Lower lobe of right lung (tissue), 2 donors: ENCODE measurements around the gene TWNK. TPM values are rescaled to one million over a fixed set of nuclear protein-coding genes. Genes with fewer than 3 reads are reported as not detected.

Experiments
- ATAC-seq, 2 donors: fragments of 200-7000 bp; cut with Tn5 transposase; one replicate each; pipeline ENCODE4 v1.9.1; 2020 to 2022; ENCODE audit warnings: mild to moderate bottlenecking in 2 of 2, moderate library complexity in 2 of 2
- DNase-seq: peaks from one replicate; pipeline ENCODE4 v3.0.0-alpha.2; 2020
- H3K27ac ChIP-seq: fragments of 200-600 bp; one replicate; pipeline ENCODE4 v1.8.0; 2022
- H3K27me3 ChIP-seq: fragments of 200-600 bp; one replicate; pipeline ENCODE4 v1.8.0; 2022; ENCODE audit warnings: low read depth
- H3K36me3 ChIP-seq: fragments of 200-600 bp; one replicate; pipeline ENCODE4 v1.8.0; 2022; ENCODE audit warnings: mild to moderate bottlenecking
- H3K4me1 ChIP-seq: fragments of 200-600 bp; one replicate; pipeline ENCODE4 v1.8.0; 2022
- H3K4me3 ChIP-seq: fragments of 200-600 bp; one replicate; pipeline ENCODE4 v1.8.0; 2022; ENCODE audit warnings: mild to moderate bottlenecking
- H3K9me3 ChIP-seq: fragments of 200-600 bp; one replicate; pipeline ENCODE4 v1.8.0; 2022
- CTCF ChIP-seq: fragments of 200-600 bp; IDR thresholded peaks from one replicate; pipeline ENCODE4 v1.8.0; 2022; ENCODE audit warnings: antibody characterized with exemption, mild to moderate bottlenecking
- intact Hi-C: fragments of 100-400 bp; cut with DNase I; formaldehyde crosslinking; loops from one replicate; pipeline ENCODE4 v1.11.0; 2022
- total RNA-seq: library from RNA; stranded (reverse); fragmentation: NEBNext Ultra II Directional; extraction: Animal tissue kit (Norgen Biotek cat#: 25700); gene quantifications from one replicate; pipeline ENCODE4 v1.2.1, GENCODE V29; 2021
- donor health status: DM: no; HTN: yes; CAD: no; lungs with severe emphysema.

The TWNK gene
- total RNA-seq, 1 donor from 2014 or later = 5.8 TPM

GRCh38 chr10:100948916-100949315, 38.4 kb upstream of the TWNK start:
- intact Hi-C loops = no loop called here
- Histone ChIP-seq H3K27ac (no peak overlapping the region), H3K4me3 (no peak overlapping the region), H3K4me1 (no peaks in the 10 kb centered on the region), H3K36me3 (peaks cover 100% of the 10 kb centered on the region), H3K9me3 (no peaks in the 10 kb centered on the region), H3K27me3 (no peaks in the 10 kb centered on the region)
- ATAC-seq = no peak
- no peak for DNase-seq
- no peak for TF ChIP-seq CTCF

- Histone ChIP-seq H3K4me1 (no peaks in the 10 kb centered on the region), H3K27ac (no peak overlapping the region), H3K4me3 (no peak overlapping the region), H3K27me3 (no peaks in the 10 kb centered on the region), H3K9me3 (no peaks in the 10 kb centered on the region), H3K36me3 (peaks cover 82% of the 10 kb centered on the region)
- ATAC-seq (no peak), DNase-seq (no peak)
- TF ChIP-seq CTCF = no peak
- intact Hi-C loops = no loop called here
These were observed 27.1 kb upstream of the TWNK start for GRCh38 chr10:100960251-100960650.

GRCh38 chr10:100962351-100963080, 24.8 kb upstream of the TWNK start:
- no peak for TF ChIP-seq CTCF
- Histone ChIP-seq H3K4me1 (no peaks in the 10 kb centered on the region), H3K27me3 (no peaks in the 10 kb centered on the region), H3K27ac (no peak overlapping the region), H3K36me3 (peaks cover 67% of the 10 kb centered on the region), H3K4me3 (no peak overlapping the region), H3K9me3 (no peaks in the 10 kb centered on the region)
- intact Hi-C loops = no loop called here
- ATAC-seq (no peak), DNase-seq (no peak)

- Histone ChIP-seq H3K27me3 (no peaks in the 10 kb centered on the region), H3K27ac (no peak overlapping the region), H3K36me3 (peaks cover 54% of the 10 kb centered on the region), H3K9me3 (no peaks in the 10 kb centered on the region), H3K4me1 (peaks cover 3% of the 10 kb centered on the region), H3K4me3 (no peak overlapping the region)
- ATAC-seq (no peak), DNase-seq (no peak)
- intact Hi-C loops = no loop called here
- no peak for TF ChIP-seq CTCF
These were observed 23.5 kb upstream of the TWNK start for GRCh38 chr10:100963826-100964225.

GRCh38 chr10:100965820-100966219, 21.5 kb upstream of the TWNK start:
- Histone ChIP-seq H3K27ac (no peak overlapping the region), H3K27me3 (peaks cover 5% of the 10 kb centered on the region), H3K4me1 (peaks cover 17% of the 10 kb centered on the region), H3K36me3 (peaks cover 37% of the 10 kb centered on the region), H3K4me3 (no peak overlapping the region), H3K9me3 (no peaks in the 10 kb centered on the region)
- no peak for DNase-seq
- intact Hi-C loops = no loop called here
- no peak for ATAC-seq
- TF ChIP-seq CTCF = no peak
